Right renal pelvis (tissue), 4 donors: Measurements from ENCODE around the gene RB1. TPM values are rescaled to one million over a fixed set of nuclear protein-coding genes. Genes with fewer than 3 reads are reported as not detected.
"Not testable (repeated sequence)": the region's sequence is repeated elsewhere in the genome, so short reads cannot be mapped to it uniquely, and the experiment has no call there.

Experiments used
- DNase-seq, 4 donors: peaks; one replicate each; pipeline ENCODE4 v3.0.0-alpha.2; 2013; ENCODE audit warnings: low read depth in 4 of 4, low spot score in 3 of 4, missing footprints in 1 of 4
- polyA plus RNA-seq, 4 donors: library from polyadenylated mRNA; unstranded; fragments of 120-200 nt; gene quantifications; one replicate each; pipeline ENCODE4 v1.2.1, GENCODE V29; 2013; ENCODE audit not compliant: insufficient read length in 4 of 4

Gene RB1
- polyA plus RNA-seq, 4 donors = 43.0 to 54.7 (median 52.6) TPM

- no peak for DNase-seq
Observed at GRCh38 chr13:48296528-48296927, 7.0 kb upstream of the RB1 start.

- DNase-seq = no peak
Observed at GRCh38 chr13:48297131-48297786, 6.3 kb upstream of the RB1 start.

GRCh38 chr13:48299591-48299990 lies 4.0 kb upstream of the RB1 start:
- no peak for DNase-seq

GRCh38 chr13:48302871-48303358 lies 636 bp upstream of the RB1 start:
- no peak for DNase-seq

- no peak for DNase-seq
Observed at GRCh38 chr13:48304143-48304876, 759 bp downstream of the RB1 start.

GRCh38 chr13:48311223-48311622 lies 7.7 kb downstream of the RB1 start:
- DNase-seq = no peak

GRCh38 chr13:48315969-48316650 lies 12.6 kb downstream of the RB1 start:
- DNase-seq = no peak

- DNase-seq = no peak
Observed at GRCh38 chr13:48316826-48317510, 13.4 kb downstream of the RB1 start.

- DNase-seq = no peak
Observed at GRCh38 chr13:48317511-48318376, 14.2 kb downstream of the RB1 start.

GRCh38 chr13:48318377-48318811 lies 14.8 kb downstream of the RB1 start:
- DNase-seq = no peak

GRCh38 chr13:48318821-48319511 lies 15.4 kb downstream of the RB1 start:
- DNase-seq = no peak

GRCh38 chr13:48319531-48320398 lies 16.2 kb downstream of the RB1 start:
- no peak for DNase-seq

- no peak for DNase-seq
Observed at GRCh38 chr13:48320399-48320790, 16.8 kb downstream of the RB1 start.

- DNase-seq = no peak
Observed at GRCh38 chr13:48320891-48321510, 17.4 kb downstream of the RB1 start.

- no peak for DNase-seq
Observed at GRCh38 chr13:48322294-48322693, 18.7 kb downstream of the RB1 start.

- no peak for DNase-seq
Observed at GRCh38 chr13:48333976-48334375, 30.4 kb downstream of the RB1 start.

GRCh38 chr13:48334534-48335127 lies 31.1 kb downstream of the RB1 start:
- DNase-seq = no peak

GRCh38 chr13:48339198-48339597 lies 35.6 kb downstream of the RB1 start:
- not testable (repeated sequence) for DNase-seq
